LHCN-M2 (cell line): ENCODE data around the gene NF1. TPM values are rescaled to one million over a fixed set of nuclear protein-coding genes. Genes with fewer than 3 reads are reported as not detected.
"Not testable (repeated sequence)": the region's sequence is repeated elsewhere in the genome, so short reads cannot be mapped to it uniquely, and the experiment has no call there.

Experiments used
- DNase-seq: peaks from one replicate; pipeline ENCODE4 v3.0.0-alpha.2; 2012; ENCODE audit warnings: low read depth
- total RNA-seq: library from RNA; depleted of rRNA; stranded (reverse); fragments of >200 nt; gene quantifications from 2 replicates; pipeline ENCODE4 v1.2.3, GENCODE V29; 2014

NF1 gene
- total RNA-seq, 1 experiment from 2014 or later: 27.3 TPM

DNA sequence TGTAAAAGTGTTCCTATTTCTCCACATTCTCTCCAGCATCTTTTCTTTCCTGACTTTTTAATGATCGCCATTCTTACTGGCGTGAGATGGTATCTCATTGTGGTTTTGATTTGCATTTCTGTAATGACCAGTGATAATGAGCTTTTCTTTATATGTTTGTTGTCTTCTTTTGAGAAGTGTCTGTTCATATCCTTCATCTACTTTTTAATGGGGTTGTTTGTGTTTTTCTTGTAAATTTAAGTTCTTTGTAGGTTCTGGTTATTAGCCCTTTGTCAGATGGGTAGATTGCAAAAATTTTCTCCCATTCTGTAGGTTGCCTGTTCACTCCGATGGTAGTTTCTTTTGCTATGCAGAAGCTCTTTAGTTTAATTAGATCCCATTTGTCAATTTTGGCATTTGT is 81.4 kb downstream of the NF1 start:
- DNase-seq: not testable (repeated sequence)

DNA sequence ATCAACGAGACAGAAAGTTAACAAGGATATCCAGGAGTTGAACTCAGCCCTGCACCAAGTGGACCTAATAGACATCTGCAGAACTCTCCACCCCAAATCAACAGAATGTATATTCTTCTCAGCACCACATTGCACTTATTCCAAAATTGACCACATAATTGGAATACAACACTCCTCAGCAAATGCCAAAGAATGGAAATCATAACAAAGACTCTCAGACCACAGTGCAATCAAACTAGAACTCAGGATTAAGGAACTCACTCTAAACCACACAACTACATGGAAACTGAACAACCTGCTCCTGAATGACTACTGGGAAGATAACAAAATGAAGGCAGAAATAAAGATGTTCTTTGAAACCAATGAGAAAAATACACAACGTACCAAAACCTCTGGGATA is 84.2 kb downstream of the NF1 start:
- DNase-seq: not testable (repeated sequence)

DNA sequence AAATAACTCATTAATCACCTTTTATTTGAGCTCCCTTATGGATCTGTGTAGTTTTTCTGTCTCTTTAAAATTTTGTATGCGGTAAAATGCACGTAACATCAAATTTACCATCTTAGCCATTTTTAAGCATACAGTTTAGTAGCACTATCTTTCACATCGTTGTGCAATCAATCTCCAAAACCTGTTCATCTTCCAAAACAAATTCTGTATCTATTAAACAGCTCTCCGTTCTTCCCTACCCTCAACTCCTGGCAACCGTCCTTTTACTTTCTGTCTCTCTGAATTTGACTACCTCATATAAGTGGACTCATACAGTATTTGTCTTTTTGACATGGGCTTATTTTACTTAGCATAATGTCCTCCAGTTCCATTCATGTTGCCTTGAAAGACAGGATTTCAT is 100.5 kb downstream of the NF1 start:
- DNase-seq: no peak

DNA sequence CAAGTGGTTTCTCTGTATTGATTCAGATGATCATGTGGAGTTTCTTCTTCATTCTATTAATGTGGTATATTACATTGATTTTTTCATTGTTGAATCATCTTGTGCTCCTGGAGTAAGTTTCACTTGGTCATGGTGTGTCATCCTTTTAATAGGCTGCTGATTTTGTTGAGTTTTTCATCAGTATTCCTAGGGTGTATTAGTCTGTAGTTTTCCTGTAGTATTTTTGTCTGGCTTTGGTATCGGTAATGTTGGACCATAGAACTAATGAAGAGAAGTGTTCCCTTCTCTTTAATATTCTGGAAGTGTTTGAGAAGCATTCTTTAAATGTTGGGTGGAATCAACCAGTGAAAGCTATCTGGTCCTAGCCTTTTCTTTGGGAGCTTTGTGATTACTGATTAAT is 103.2 kb downstream of the NF1 start:
- DNase-seq: peak; percentile 35

GRCh38 chr17:31198666-31199065 is 103.9 kb downstream of the NF1 start:
- peak; percentile 44 for DNase-seq

- DNase-seq: no peak
These were observed 105.5 kb downstream of the NF1 start for GRCh38 chr17:31200287-31200686.

- no peak for DNase-seq
These were observed 108.2 kb downstream of the NF1 start for GRCh38 chr17:31202968-31203367.

DNA sequence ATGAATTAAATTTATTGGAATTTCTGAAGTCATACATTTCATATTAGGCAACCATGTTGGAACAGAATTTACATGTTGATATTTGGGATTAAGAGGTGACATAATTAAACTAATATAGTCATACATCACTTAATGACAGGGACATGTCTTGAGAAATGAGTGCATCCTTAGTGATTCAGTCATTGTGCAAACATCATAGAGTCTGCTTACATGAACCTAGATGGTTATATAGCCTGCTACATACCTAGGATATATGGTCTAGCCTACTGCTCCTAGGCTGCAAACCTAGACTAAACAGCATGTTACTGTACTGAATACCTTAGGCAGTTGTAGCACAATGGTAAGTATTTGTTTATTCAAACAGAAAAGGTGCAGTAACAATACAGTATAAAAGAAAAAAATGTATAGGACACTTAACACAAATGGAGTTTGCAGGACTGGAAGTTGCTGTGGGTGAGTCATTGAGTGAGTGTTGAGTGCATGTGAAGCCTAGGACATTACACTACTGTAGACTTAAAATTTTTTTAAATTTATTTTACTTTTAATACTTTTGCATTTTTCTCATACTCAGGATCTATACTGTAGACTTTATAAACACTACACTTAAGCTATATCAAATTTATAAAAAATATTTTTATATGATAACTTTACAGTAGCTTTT is 116.7 kb downstream of the NF1 start:
- peak; percentile 14 for DNase-seq

- peak; percentile 80 for DNase-seq
These were observed 121.4 kb downstream of the NF1 start for GRCh38 chr17:31216031-31216751.

GRCh38 chr17:31224366-31224765 is 129.6 kb downstream of the NF1 start:
- no peak for DNase-seq

DNA sequence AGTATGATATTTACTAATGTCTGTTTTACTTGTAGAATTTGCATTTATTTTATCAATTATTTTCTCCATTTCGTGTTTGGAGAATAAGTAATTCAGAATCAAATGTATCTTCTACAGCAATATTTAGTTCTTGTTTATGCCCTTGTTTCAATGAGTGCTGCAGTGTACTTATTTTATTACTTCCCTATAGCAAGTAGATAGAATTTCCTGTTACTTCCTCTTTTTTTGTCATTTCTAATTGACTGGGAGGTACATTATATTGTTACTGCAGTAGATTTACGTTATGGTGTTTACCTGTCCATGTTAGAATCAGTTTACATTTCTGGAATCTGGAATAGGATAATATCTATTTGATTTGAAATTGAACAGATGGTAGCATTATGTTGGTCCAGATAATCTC is 131.1 kb downstream of the NF1 start:
- no peak for DNase-seq

DNA sequence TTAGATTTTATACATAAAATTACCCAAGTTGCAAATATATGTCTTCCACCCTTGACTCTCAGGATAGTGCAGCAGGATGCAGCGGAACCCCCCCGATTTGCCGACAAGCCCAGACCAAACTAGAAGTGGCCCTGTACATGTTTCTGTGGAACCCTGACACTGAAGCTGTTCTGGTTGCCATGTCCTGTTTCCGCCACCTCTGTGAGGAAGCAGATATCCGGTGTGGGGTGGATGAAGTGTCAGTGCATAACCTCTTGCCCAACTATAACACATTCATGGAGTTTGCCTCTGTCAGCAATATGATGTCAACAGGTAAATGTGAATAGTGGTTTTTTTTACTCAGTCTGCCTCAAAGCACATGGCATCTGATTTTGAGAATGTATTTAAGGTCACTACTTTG is 131.6 kb downstream of the NF1 start:
- no peak for DNase-seq

DNA sequence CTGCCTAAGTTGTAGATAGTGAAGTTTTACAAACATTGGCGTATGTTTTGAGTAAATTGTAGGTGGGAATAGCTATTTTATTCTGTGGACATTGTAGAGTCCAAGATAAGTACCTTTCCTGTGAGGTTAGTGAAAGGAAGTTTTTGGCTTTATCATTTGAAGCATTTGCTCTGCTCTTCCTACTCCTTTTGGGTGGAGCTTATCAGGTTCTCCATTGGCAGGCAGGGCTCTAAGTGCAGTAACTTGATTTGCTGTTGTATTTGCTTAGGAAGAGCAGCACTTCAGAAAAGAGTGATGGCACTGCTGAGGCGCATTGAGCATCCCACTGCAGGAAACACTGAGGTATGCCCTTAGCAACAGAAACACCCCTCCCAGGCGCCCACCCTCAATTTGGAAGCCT is 132.2 kb downstream of the NF1 start:
- DNase-seq: no peak

DNA sequence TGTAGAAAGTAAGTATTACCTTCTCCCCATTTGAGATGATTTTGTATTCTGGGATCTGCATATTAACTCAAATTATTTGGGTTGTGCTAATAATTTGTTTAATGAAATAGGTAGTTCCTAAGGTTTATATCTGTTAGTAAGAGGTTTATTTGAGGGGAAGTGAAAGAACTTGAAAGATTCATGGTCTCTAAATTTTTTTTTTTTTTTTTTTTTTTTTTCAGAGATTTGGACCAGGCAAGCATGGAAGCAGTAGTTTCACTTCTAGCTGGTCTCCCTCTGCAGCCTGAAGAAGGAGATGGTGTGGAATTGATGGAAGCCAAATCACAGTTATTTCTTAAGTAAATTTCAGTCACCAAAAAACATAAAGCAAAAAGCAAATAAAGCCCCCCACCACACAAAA is 137.1 kb downstream of the NF1 start:
- no peak for DNase-seq

DNA sequence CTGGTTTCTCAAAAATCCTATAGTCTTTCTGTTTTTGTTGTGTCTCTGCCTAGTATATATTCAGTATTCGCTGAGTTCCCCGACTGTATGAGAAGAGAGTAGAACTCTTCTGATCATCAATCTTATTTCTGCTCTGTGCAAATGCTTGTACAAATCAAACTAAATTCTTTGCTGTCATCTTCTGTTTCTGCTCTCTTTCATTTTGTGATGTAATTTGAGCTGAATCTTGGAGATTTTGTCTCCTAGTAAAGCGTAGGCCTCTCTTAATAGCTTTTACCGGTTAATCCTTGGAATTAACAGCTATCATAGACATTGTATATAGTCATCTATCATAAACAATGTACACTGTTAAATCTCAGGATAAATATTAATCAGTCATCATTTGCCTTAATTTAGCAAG is 140.3 kb downstream of the NF1 start:
- no peak for DNase-seq

DNA sequence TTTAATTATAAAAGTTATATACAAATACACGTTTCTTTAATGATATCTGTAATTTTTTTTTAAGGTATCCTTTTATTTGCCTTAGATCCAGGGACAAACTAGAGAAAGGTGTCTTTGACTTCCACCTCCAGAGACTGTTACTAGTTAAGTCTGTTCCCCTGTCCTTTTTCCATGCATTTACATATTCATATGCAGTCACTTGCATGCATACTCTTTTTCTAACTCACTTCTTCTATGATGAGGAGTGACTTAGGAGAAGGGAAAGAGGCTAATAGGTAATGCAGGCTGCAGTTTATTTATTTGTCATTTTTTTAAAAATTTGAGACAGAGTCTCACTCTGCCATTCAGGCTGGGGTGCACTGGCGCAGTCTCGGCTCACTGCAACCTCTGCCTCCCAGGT is 141.4 kb downstream of the NF1 start:
- no peak for DNase-seq

GRCh38 chr17:31236712-31237111 is 141.9 kb downstream of the NF1 start:
- DNase-seq: no peak

- DNase-seq: peak; percentile 24
These were observed 146.3 kb downstream of the NF1 start for GRCh38 chr17:31241116-31241515.

DNA sequence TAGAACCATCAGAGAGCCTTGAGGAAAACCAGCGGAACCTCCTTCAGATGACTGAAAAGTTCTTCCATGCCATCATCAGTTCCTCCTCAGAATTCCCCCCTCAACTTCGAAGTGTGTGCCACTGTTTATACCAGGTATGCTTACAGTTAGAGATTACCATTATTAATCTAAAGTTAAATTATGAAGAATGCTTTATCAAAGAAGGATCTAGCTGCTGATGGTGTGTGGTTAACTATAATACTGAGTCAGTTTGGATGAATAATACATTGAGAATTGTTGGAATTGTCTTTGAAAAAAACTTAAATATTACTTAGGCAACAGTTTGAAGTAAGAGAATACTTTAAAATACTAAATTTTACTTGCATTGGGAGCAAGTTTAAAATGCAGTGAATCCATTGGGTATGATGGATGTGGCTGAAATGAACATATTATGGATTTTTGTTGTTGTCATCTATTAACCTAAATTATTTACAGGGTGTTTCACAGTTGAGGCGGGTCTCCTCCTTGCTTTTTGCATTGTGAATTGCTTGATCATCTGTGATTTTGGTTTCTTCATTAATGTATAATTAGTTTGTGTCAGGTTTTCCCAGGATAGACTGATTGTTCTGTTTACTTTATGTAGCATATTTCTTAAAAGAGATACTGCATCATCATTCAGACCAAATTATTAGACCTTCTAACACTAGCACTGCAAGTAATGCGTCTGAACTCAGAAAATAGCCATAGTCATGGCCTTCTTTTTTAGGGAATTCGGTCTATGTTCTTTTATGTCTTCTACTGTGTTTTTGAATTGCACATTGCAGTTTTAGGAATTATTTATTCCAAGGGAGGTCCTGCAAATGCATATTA is 154.4 kb downstream of the NF1 start:
- DNase-seq: peak; percentile 70

- DNase-seq: no peak
These were observed 155.0 kb downstream of the NF1 start for GRCh38 chr17:31249835-31250141.

GRCh38 chr17:31250229-31250628 is 155.5 kb downstream of the NF1 start:
- DNase-seq: no peak

- peak; percentile 48 for DNase-seq
These were observed 156.6 kb downstream of the NF1 start for GRCh38 chr17:31251105-31251969.
